HS-27A (cell line): ENCODE measurements around the gene CEP43.

ENCODE experiments used
- DNase-seq: peaks from one replicate; pipeline ENCODE4 v3.0.0-alpha.2; 2012; ENCODE audit warnings: low read depth, missing footprints

CEP43 gene

GRCh38 chr6:167013067-167013466 lies 13.9 kb downstream of the CEP43 start:
- DNase-seq: no peak

- no peak for DNase-seq
These were observed 14.7 kb downstream of the CEP43 start for GRCh38 chr6:167013946-167014345.

GRCh38 chr6:167015302-167015701 lies 16.1 kb downstream of the CEP43 start:
- DNase-seq: no peak

- no peak for DNase-seq
These were observed 21.0 kb downstream of the CEP43 start for GRCh38 chr6:167020206-167020605.

GRCh38 chr6:167027308-167027707 lies 28.1 kb downstream of the CEP43 start:
- DNase-seq: no peak

GRCh38 chr6:167027772-167028171 lies 28.6 kb downstream of the CEP43 start:
- DNase-seq: no peak

GRCh38 chr6:167030222-167031072 lies 31.2 kb downstream of the CEP43 start:
- DNase-seq: no peak

- no peak for DNase-seq
These were observed 32.0 kb downstream of the CEP43 start for GRCh38 chr6:167031082-167031709.

- DNase-seq: no peak
These were observed 34.9 kb downstream of the CEP43 start for GRCh38 chr6:167034056-167034455.

GRCh38 chr6:167037762-167038161 lies 38.6 kb downstream of the CEP43 start:
- DNase-seq: no peak

GRCh38 chr6:167044696-167045095 lies 45.5 kb downstream of the CEP43 start:
- no peak for DNase-seq

GRCh38 chr6:167045828-167046580 lies 46.8 kb downstream of the CEP43 start:
- DNase-seq: no peak

- no peak for DNase-seq
These were observed 47.8 kb downstream of the CEP43 start for GRCh38 chr6:167046861-167047495.

- no peak for DNase-seq
These were observed 48.4 kb downstream of the CEP43 start for GRCh38 chr6:167047554-167047953.
